HEK293T (cell line): ENCODE results near the gene PTPRG.

Experiments used
- CTCF ChIA-PET: fragments of 350-600 bp; formaldehyde crosslinking; extraction: SDS; loops from one replicate; lab custom pipeline; 2021; ENCODE audit warnings: antibody characterized with exemption, inconsistent platforms; lab: Yijun Ruan, JAX
- POLR2A ChIA-PET: fragments of 350-600 bp; formaldehyde crosslinking; extraction: SDS; loops from one replicate; lab custom pipeline; 2020; ENCODE audit warnings: antibody characterized with exemption, inconsistent platforms; lab: Yijun Ruan, JAX
- DNase-seq: peaks from one replicate; pipeline ENCODE4 v3.0.0; 2012; ENCODE audit warnings: mixed read lengths; ENCODE audit errors: extremely low spot score
- ARNT ChIP-seq: fragments of 450-650 bp; IDR thresholded peaks from 2 replicates; pipeline ENCODE4 v1.6.1; 2017; ENCODE audit warnings: mild to moderate bottlenecking
- BHLHE40 ChIP-seq: fragments of 450-650 bp; IDR thresholded peaks from 2 replicates; pipeline ENCODE4 v1.6.1; 2016; ENCODE audit warnings: mild to moderate bottlenecking, moderate library complexity, borderline replicate concordance
- CTBP1 ChIP-seq: fragments of 450-650 bp; IDR thresholded peaks from 2 replicates; pipeline ENCODE4 v1.6.1; 2016; ENCODE audit warnings: borderline replicate concordance
- ELF4 ChIP-seq: fragments of 450-650 bp; IDR thresholded peaks from 2 replicates; pipeline ENCODE4 v1.6.1; 2017; ENCODE audit warnings: antibody characterized with exemption
- FOXA1 ChIP-seq: fragments of 450-650 bp; IDR thresholded peaks from 2 replicates; pipeline ENCODE4 v1.6.1; 2016; ENCODE audit warnings: mild to moderate bottlenecking
- FOXK2 ChIP-seq: fragments of 450-650 bp; IDR thresholded peaks from 2 replicates; pipeline ENCODE4 v1.6.1; 2016; ENCODE audit warnings: mild to moderate bottlenecking
- FOXM1 ChIP-seq: fragments of 450-650 bp; IDR thresholded peaks from 2 replicates; pipeline ENCODE4 v1.6.1; 2017; ENCODE audit warnings: mild to moderate bottlenecking, borderline replicate concordance
- HDGF ChIP-seq: fragments of 450-650 bp; IDR thresholded peaks from 2 replicates; pipeline ENCODE4 v1.6.1; 2017; ENCODE audit warnings: antibody characterized with exemption, borderline replicate concordance
- L3MBTL2 ChIP-seq: fragments of 450-650 bp; conservative IDR thresholded peaks from 2 replicates; pipeline ENCODE4 v1.6.1; 2016; ENCODE audit warnings: mild to moderate bottlenecking
- LEF1 ChIP-seq: fragments of 450-650 bp; IDR thresholded peaks from 2 replicates; pipeline ENCODE4 v1.6.1; 2017; ENCODE audit warnings: mild to moderate bottlenecking, borderline replicate concordance
- NFRKB ChIP-seq: fragments of 450-650 bp; IDR thresholded peaks from 2 replicates; pipeline ENCODE4 v1.6.1; 2016; ENCODE audit warnings: mild to moderate bottlenecking, moderate library complexity
- PKNOX1 ChIP-seq: fragments of 450-650 bp; IDR thresholded peaks from 2 replicates; pipeline ENCODE4 v1.6.1; 2016
- SP1 ChIP-seq: fragments of 450-650 bp; IDR thresholded peaks from 2 replicates; pipeline ENCODE4 v1.6.1; 2017
- SUZ12 ChIP-seq: fragments of 450-650 bp; IDR thresholded peaks from 2 replicates; pipeline ENCODE4 v1.6.1; 2016; ENCODE audit warnings: mild to moderate bottlenecking
- TARDBP ChIP-seq: fragments of 450-650 bp; IDR thresholded peaks from 2 replicates; pipeline ENCODE4 v1.6.1; 2016
- ZNF384 ChIP-seq: fragments of 450-650 bp; IDR thresholded peaks from 2 replicates; pipeline ENCODE4 v1.6.1; 2016

The PTPRG gene

DNA sequence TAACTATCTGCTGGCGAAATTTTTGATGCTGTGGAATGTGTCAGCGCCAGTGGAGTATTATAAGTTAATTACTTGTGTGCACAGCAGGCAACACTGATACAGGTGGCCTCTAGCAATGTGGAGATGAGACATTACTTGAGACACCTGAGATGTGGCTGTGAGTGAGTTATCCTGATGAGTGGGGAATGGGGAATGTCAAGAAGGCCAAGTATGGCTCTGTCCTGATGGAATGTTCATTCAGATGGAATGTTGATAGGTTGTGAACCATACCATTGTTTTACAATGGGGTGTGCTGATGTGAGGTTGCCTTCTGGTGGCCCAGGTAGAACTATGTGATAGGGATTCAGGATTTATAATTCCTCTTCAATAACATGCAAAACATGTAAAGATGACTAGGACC, 404.8 kb downstream of the PTPRG start:
- POLR2A ChIA-PET: no interaction called here
- no peak for TF ChIP-seq SP1
- TF ChIP-seq NFRKB: no peak
- TF ChIP-seq ARNT: no peak
- CTCF ChIA-PET: no interaction called here
- no peak for DNase-seq

DNA sequence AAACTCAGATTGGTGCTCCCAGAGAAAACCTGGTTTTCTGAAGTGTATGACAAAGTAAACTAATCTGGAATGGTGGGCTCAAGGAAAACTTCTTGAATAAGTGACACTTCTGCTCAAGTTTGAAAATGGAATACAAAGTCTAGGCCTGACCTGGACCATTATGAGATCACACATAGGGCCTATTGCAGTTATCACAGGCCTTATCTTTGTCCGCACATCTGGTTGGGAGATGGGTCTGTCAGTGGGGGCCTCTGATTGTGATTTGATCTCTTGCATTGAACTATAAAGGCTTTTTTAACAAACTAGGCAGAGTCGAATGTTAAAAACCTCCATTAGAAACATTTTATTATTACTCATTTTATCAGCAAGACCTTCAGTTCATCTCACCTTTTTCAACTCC, 405.6 kb downstream of the PTPRG start:
- no peak for DNase-seq
- CTCF ChIA-PET: no interaction called here
- TF ChIP-seq L3MBTL2 (no peak), FOXK2 (no peak), ZNF384 (no peak), SP1 (no peak), BHLHE40 (no peak), NFRKB (no peak), HDGF (no peak), ARNT (no peak), CTBP1 (no peak), LEF1 (no peak), FOXM1 (no peak), PKNOX1 (no peak), FOXA1 (no peak), SUZ12 (no peak), ELF4 (no peak), TARDBP (no peak)
- POLR2A ChIA-PET: no interaction called here

DNA sequence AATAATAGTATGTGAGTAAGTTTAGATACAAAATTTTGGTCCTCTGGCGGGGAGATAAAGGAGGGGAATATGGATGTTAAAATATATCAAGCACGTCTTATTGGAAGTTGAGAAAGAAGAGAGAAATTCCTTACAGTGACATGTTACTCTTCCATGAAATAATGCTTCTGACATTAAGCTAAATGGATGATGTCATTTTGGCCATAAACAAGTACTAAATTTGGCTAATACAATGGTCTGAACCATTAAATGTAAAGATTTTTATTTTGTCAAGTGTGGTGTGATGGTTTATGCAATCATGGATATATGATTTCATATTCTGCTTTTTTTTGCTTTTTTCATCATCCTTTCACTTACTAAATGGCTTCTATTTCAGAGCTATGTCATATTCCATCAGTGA, 406.6 kb downstream of the PTPRG start:
- TF ChIP-seq ZNF384: no peak
- TF ChIP-seq BHLHE40: no peak
- TF ChIP-seq NFRKB: no peak
- TF ChIP-seq L3MBTL2: no peak
- TF ChIP-seq ARNT: no peak
- TF ChIP-seq SUZ12: no peak
- no peak for TF ChIP-seq HDGF
- TF ChIP-seq SP1: no peak
- TF ChIP-seq LEF1: no peak
- TF ChIP-seq PKNOX1: no peak
- no peak for TF ChIP-seq TARDBP
- no peak for TF ChIP-seq FOXA1
- no peak for TF ChIP-seq FOXK2
- no peak for TF ChIP-seq CTBP1
- TF ChIP-seq FOXM1: no peak
- TF ChIP-seq ELF4: no peak
- DNase-seq: no peak
- ChIA-PET POLR2A (no interaction called here), CTCF (interaction anchor here (0.5 kb wide), 1 partner anchor 314 kb away, joined by 3 read pairs; no protein-coding TSS in a partner anchor)

- TF ChIP-seq PKNOX1: no peak
- TF ChIP-seq FOXA1: no peak
- no peak for TF ChIP-seq SUZ12
- TF ChIP-seq L3MBTL2: no peak
- no peak for TF ChIP-seq HDGF
- TF ChIP-seq ARNT: no peak
- no peak for TF ChIP-seq LEF1
- no peak for TF ChIP-seq FOXM1
- TF ChIP-seq SP1: no peak
- TF ChIP-seq NFRKB: no peak
- no peak for TF ChIP-seq ZNF384
- no peak for TF ChIP-seq CTBP1
- no peak for TF ChIP-seq ELF4
- TF ChIP-seq FOXK2: no peak
- DNase-seq: no peak
- ChIA-PET POLR2A (no interaction called here), CTCF (no interaction called here)
Measured at GRCh38 chr3:61974662-61975061, 413.3 kb downstream of the PTPRG start.

GRCh38 chr3:61975199-61975598, 413.8 kb downstream of the PTPRG start:
- TF ChIP-seq CTBP1 (no peak), L3MBTL2 (no peak), ARNT (no peak), FOXK2 (no peak), TARDBP (no peak), SUZ12 (no peak), ELF4 (no peak), ZNF384 (no peak), NFRKB (no peak), FOXM1 (no peak), PKNOX1 (no peak), LEF1 (no peak)
- ChIA-PET CTCF (no interaction called here), POLR2A (no interaction called here)
- no peak for DNase-seq

- no peak for DNase-seq
- ChIA-PET POLR2A (no interaction called here), CTCF (no interaction called here)
- TF ChIP-seq SP1 (no peak), ARNT (no peak), FOXA1 (no peak), FOXM1 (no peak), HDGF (no peak), CTBP1 (no peak), FOXK2 (no peak), PKNOX1 (no peak), L3MBTL2 (no peak), ZNF384 (no peak), BHLHE40 (no peak), NFRKB (no peak), TARDBP (no peak), SUZ12 (no peak), ELF4 (no peak), LEF1 (no peak)
Measured at GRCh38 chr3:61975936-61976335, 414.6 kb downstream of the PTPRG start.
